Measurements from ENCODE around the gene FLT1.

- TF ChIP-seq EZH2 (IDR thresholded peaks at IDR 0.05; ENCODE audit: borderline replicate concordance, low read length), result no peak
- no peak for TF ChIP-seq CTCF (conservative IDR thresholded peaks at IDR 0.05 in 1 of 2, IDR thresholded peaks at IDR 0.05 in 1 of 2; ENCODE audit: extremely low read depth in 1 of 2, insufficient read depth in 1 of 2, low read depth in 1 of 2, low read length in 2 of 2)
These were observed 211.3 kb downstream of the FLT1 start for GRCh38 chr13:28283600-28283999.

Measured in mammary epithelial cell (primary cell).